Hepatocyte (in vitro differentiated cells): ENCODE results near the gene MYRIP.

Experiments used
- EZH2 ChIP-seq: fragments of 200-600 bp; sonication (generic); IDR thresholded peaks from 2 replicates; pipeline ENCODE4 v1.6.1; 2016; ENCODE audit warnings: antibody characterized with exemption, mild to moderate bottlenecking, borderline replicate concordance
- EZH2phosphoT487 ChIP-seq: fragments of 200-600 bp; sonication (generic); IDR thresholded peaks from one replicate; pipeline ENCODE4 v1.6.1; 2018; ENCODE audit warnings: antibody characterized with exemption, mild to moderate bottlenecking, low read depth, moderate library complexity; ENCODE audit not compliant: unreplicated experiment, severe bottlenecking
- TF ChIP-seq, protein P1 (sequence below): fragments of 200-600 bp; sonication (generic); IDR thresholded peaks from 2 replicates; pipeline ENCODE4 v1.5.1; 2016; ENCODE audit warnings: antibody characterized with exemption, mild to moderate bottlenecking; ENCODE audit not compliant: poor library complexity

DNA sequence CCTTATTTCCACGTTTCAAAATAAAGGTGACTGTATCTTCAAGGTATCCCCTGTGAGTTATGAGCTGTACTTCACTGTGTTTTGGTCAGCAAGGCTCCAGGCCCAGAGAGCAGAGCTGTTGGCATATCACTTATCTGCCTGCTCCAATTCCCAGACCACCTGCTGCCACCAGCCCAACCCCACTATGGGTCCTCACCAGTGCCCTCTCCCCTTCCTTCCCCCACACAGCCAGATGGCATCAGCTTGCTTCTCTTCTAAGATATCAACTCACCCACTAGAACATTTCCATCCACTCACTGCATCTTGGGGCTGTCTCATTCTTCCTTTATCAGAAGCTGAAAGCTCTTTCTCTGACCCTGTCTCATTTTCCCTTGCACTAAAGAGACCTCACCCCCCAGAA is 363.2 kb downstream of the MYRIP start:
- TF ChIP-seq, protein P1, sequence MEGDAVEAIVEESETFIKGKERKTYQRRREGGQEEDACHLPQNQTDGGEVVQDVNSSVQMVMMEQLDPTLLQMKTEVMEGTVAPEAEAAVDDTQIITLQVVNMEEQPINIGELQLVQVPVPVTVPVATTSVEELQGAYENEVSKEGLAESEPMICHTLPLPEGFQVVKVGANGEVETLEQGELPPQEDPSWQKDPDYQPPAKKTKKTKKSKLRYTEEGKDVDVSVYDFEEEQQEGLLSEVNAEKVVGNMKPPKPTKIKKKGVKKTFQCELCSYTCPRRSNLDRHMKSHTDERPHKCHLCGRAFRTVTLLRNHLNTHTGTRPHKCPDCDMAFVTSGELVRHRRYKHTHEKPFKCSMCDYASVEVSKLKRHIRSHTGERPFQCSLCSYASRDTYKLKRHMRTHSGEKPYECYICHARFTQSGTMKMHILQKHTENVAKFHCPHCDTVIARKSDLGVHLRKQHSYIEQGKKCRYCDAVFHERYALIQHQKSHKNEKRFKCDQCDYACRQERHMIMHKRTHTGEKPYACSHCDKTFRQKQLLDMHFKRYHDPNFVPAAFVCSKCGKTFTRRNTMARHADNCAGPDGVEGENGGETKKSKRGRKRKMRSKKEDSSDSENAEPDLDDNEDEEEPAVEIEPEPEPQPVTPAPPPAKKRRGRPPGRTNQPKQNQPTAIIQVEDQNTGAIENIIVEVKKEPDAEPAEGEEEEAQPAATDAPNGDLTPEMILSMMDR = no peak
- TF ChIP-seq EZH2phosphoT487 (no peak), EZH2 (no peak)
